B cell (primary cell): Measurements from ENCODE around the gene LEMD2. TPM values are rescaled to one million over a fixed set of nuclear protein-coding genes. Genes with fewer than 3 reads are reported as not detected.

ENCODE experiments used
- ATAC-seq: fragments of 200-7000 bp; cut with Tn5 transposase; one replicate; pipeline ENCODE4 v1.10.0; 2021; ENCODE audit warnings: low read depth, mild to moderate bottlenecking, moderate number of reproducible peaks, moderate library complexity
- CTCF ChIA-PET: fragments of 350-600 bp; sonication (Branson Sonifier 250); formaldehyde crosslinking; loops from one replicate; lab custom pipeline; 2021; ENCODE audit warnings: antibody characterized with exemption, inconsistent platforms; lab: Charles Lee
- POLR2A ChIA-PET: fragments of 350-600 bp; sonication (Branson Sonifier 250); formaldehyde crosslinking; loops from one replicate; lab custom pipeline; 2021; ENCODE audit warnings: antibody characterized with exemption; lab: Charles Lee
- DNase-seq: peaks from one replicate; pipeline ENCODE4 v3.0.0; 2013
- H2AFZ ChIP-seq: 2 replicates; pipeline ENCODE4 v1.6.1; 2012; ENCODE audit warnings: mild to moderate bottlenecking, low read depth, low read length; ENCODE audit not compliant: insufficient read depth, poor library complexity, severe bottlenecking
- H3K27ac ChIP-seq, 2 donors: 1 replicate in 1 of 2; 2 replicates in 1 of 2; pipeline ENCODE4 v1.5.1; 2012 to 2013; ENCODE audit warnings: low read length in 2 of 2, mild to moderate bottlenecking in 2 of 2, moderate library complexity in 1 of 2
- H3K27me3 ChIP-seq, 4 experiments: fragments of 200-600 bp in 1 of 4; sonication (generic) in 1 of 4; replicated peaks in 1 of 4; 1 replicate in 2 of 4; 2 replicates in 2 of 4; pipeline versions ENCODE4 v1.6.1 to v1.7.0; 2013 to 2016; ENCODE audit warnings: low read length in 3 of 4, mild to moderate bottlenecking in 2 of 4, mixed read lengths in 1 of 4, moderate library complexity in 1 of 4; ENCODE audit not compliant: insufficient read depth in 4 of 4, control insufficient read depth in 3 of 4; ENCODE audit errors: control extremely low read depth in 1 of 4
- H3K36me3 ChIP-seq, 2 experiments: replicated peaks in 1 of 2; 1 replicate in 1 of 2; 2 replicates in 1 of 2; pipeline versions ENCODE4 v1.6.1 to v1.7.1; 2013; ENCODE audit warnings: low read length in 1 of 2; ENCODE audit not compliant: insufficient read depth in 2 of 2, control insufficient read depth in 1 of 2; ENCODE audit errors: control extremely low read depth in 1 of 2, extremely low read depth in 1 of 2
- H3K4me1 ChIP-seq, 2 donors: fragments of 200-600 bp in 1 of 2; sonication (generic) in 1 of 2; 1 replicate in 1 of 2; 2 replicates in 1 of 2; pipeline versions ENCODE4 v1.5.1 to v1.6.1; 2013 to 2017; ENCODE audit warnings: low read length in 2 of 2; ENCODE audit not compliant: control insufficient read depth in 2 of 2, insufficient read depth in 2 of 2
- H3K4me2 ChIP-seq: replicated peaks from 2 replicates; pipeline ENCODE3; 2012; ENCODE audit warnings: mild to moderate bottlenecking, low read depth, low read length; ENCODE audit not compliant: poor library complexity, severe bottlenecking
- H3K4me3 ChIP-seq, 5 experiments: fragments of 200-600 bp in 1 of 5; sonication (generic) in 1 of 5; 1 replicate in 3 of 5; 2 replicates in 2 of 5; pipeline versions ENCODE4 v1.5.1 to v1.7.0; 2011 to 2016; ENCODE audit warnings: low read length in 4 of 5, mild to moderate bottlenecking in 4 of 5, low read depth in 2 of 5, control low read depth in 1 of 5, moderate library complexity in 1 of 5; ENCODE audit not compliant: insufficient read depth in 1 of 5; ENCODE audit errors: control extremely low read depth in 1 of 5, extremely low read depth in 1 of 5
- H3K79me2 ChIP-seq: fragments of 200-600 bp; sonication (generic); one replicate; pipeline ENCODE4 v1.6.0; 2016; ENCODE audit warnings: low read length; ENCODE audit not compliant: control insufficient read depth, insufficient read depth
- H3K9ac ChIP-seq: fragments of 200-600 bp; sonication (generic); 2 replicates; pipeline ENCODE4 v1.6.1; 2017; ENCODE audit warnings: mild to moderate bottlenecking, low read length, moderate library complexity
- H3K9me3 ChIP-seq, 3 donors: one replicate each; pipeline versions ENCODE4 v1.6.1 to v1.7.1; 2013; ENCODE audit warnings: low read length in 2 of 3; ENCODE audit not compliant: control insufficient read depth in 2 of 3, insufficient read depth in 1 of 3; ENCODE audit errors: control extremely low read depth in 1 of 3
- H4K20me1 ChIP-seq: 2 replicates; pipeline ENCODE4 v1.6.0; 2012; ENCODE audit warnings: mild to moderate bottlenecking, low read length; ENCODE audit not compliant: insufficient read depth, control insufficient read depth, poor library complexity, severe bottlenecking
- H3K27ac Mint-ChIP-seq: one replicate; pipeline ENCODE4 v1.8.0; 2021; ENCODE audit warnings: mixed read lengths
- H3K27me3 Mint-ChIP-seq: one replicate; pipeline ENCODE4 v1.8.0; 2021; ENCODE audit warnings: mixed read lengths
- H3K4me1 Mint-ChIP-seq: one replicate; pipeline ENCODE4 v1.8.0; 2021; ENCODE audit warnings: mixed read lengths
- H3K4me3 Mint-ChIP-seq: one replicate; pipeline ENCODE4 v1.8.0; 2021; ENCODE audit warnings: mixed read lengths
- H3K9me3 Mint-ChIP-seq: one replicate; pipeline ENCODE4 v1.8.0; 2022; ENCODE audit warnings: mixed read lengths; ENCODE audit not compliant: insufficient read depth
- CTCF ChIP-seq: fragments of 200-600 bp; IDR thresholded peaks from one replicate; pipeline ENCODE4 v1.8.0; 2022; ENCODE audit warnings: antibody characterized with exemption, mild to moderate bottlenecking
- EZH2 ChIP-seq: IDR thresholded peaks from 2 replicates; pipeline ENCODE4 v1.6.1; 2012; ENCODE audit warnings: borderline replicate concordance, low read depth, mild to moderate bottlenecking, moderate library complexity, low read length; ENCODE audit not compliant: insufficient read depth, poor library complexity, severe bottlenecking
- WGBS: methylation state at CpG from one replicate; pipeline ENCODE4 v1.1.5; 2013; ENCODE audit warnings: missing lambda C conversion rate; ENCODE audit not compliant: insufficient coverage; 5-methylcytosine and 5-hydroxymethylcytosine counted together
- intact Hi-C: fragments of 100-400 bp; cut with micrococcal nuclease; formaldehyde crosslinking; loops from one replicate; pipeline ENCODE4 v1.10.0; 2022
- polyA plus RNA-seq: library from polyadenylated mRNA; depleted of rRNA; stranded (reverse); fragments of >200 nt; gene quantifications from 2 replicates; pipeline ENCODE4 v1.2.3, GENCODE V29; 2012
- total RNA-seq, 2 donors: library from RNA; stranded (reverse); fragments of 120-200 nt in 1 of 2; gene quantifications; 1 replicate in 1 of 2; 2 replicates in 1 of 2; pipeline versions ENCODE4 v1.2.3 to v1.2.4, GENCODE V29; 2013 to 2022

LEMD2 gene
- total and polyA plus RNA-seq, 2 donors (not counting 1 experiment from before 2014, with no cell fraction given) = 58.7 to 113 TPM

GRCh38 chr6:33750244-33750991, 38.5 kb downstream of the LEMD2 start:
- ATAC-seq (no peak), DNase-seq (no peak)
- Histone ChIP-seq H3K9ac (no peak overlapping the region), H3K4me1 (peaks cover 0 to 3% of the 10 kb centered on the region in 2 donors), H3K27me3 (peaks cover 0 to 7% (median 3%) of the 10 kb centered on the region in 4 experiments), H2AFZ (no peak overlapping the region), H3K4me3 (no peak overlapping the region), H3K9me3 (no peaks in the 10 kb centered on the region), H3K36me3 (no peaks in the 10 kb centered on the region), H3K79me2 (no peaks in the 10 kb centered on the region), H3K27ac (no peak overlapping the region), H4K20me1 (no peaks in the 10 kb centered on the region), H3K4me2 (no peak overlapping the region)
- no peak overlapping the region for H3K27ac Mint-ChIP-seq
- 76% methylated on average over 9 of the region's 11 CpGs for WGBS
- no peak overlapping the region for H3K4me3 Mint-ChIP-seq
- POLR2A ChIA-PET = no interaction called here
- no peaks in the 10 kb centered on the region for H3K4me1 Mint-ChIP-seq
- intact Hi-C loops = no loop called here
- H3K27me3 Mint-ChIP-seq = peaks cover 24% of the 10 kb centered on the region
- no peak for TF ChIP-seq EZH2
- TF ChIP-seq CTCF = no peak
- no peaks in the 10 kb centered on the region for H3K9me3 Mint-ChIP-seq
- CTCF ChIA-PET = interaction anchor here (1.0 to 1.1 kb wide), 3 partner anchors 20 to 50 kb away, joined by 3 to 4 read pairs (median 3); no protein-coding TSS in a partner anchor

GRCh38 chr6:33749401-33749800, 39.5 kb downstream of the LEMD2 start:
- Histone ChIP-seq H3K9me3 (no peaks in the 10 kb centered on the region), H3K36me3 (no peaks in the 10 kb centered on the region), H4K20me1 (no peaks in the 10 kb centered on the region), H3K9ac (no peak overlapping the region), H2AFZ (no peak overlapping the region), H3K4me1 (no peaks in the 10 kb centered on the region), H3K79me2 (no peaks in the 10 kb centered on the region), H3K27ac (no peak overlapping the region), H3K4me2 (no peak overlapping the region), H3K27me3 (peaks cover 0 to 4% (median under 1%) of the 10 kb centered on the region in 4 experiments), H3K4me3 (no peak overlapping the region)
- POLR2A ChIA-PET = no interaction called here
- H3K4me3 Mint-ChIP-seq = no peak overlapping the region
- H3K27me3 Mint-ChIP-seq = peaks cover 22% of the 10 kb centered on the region
- DNase-seq = no peak
- CTCF ChIA-PET = interaction anchor here (1.0 kb wide), 1 partner anchor 49 kb away, joined by 3 read pairs; no protein-coding TSS in a partner anchor
- peaks cover under 1% of the 10 kb centered on the region for H3K4me1 Mint-ChIP-seq
- 50% methylated on average over 1 of the region's 7 CpGs for WGBS
- no peak overlapping the region for H3K27ac Mint-ChIP-seq
- ATAC-seq = no peak
- H3K9me3 Mint-ChIP-seq = no peaks in the 10 kb centered on the region
- TF ChIP-seq CTCF = no peak
- no peak for TF ChIP-seq EZH2
- intact Hi-C loops = no loop called here
